Neural cell (in vitro differentiated cells): ENCODE measurements around the gene MYORG.

Experiments
- EZH2 ChIP-seq: fragments of 200-600, 300-800 bp; shearing (Covaris generic), sonication (generic); IDR thresholded peaks from 2 replicates; pipeline ENCODE4 v1.6.1; 2014; ENCODE audit warnings: antibody characterized with exemption, low read length, borderline replicate concordance, mild to moderate bottlenecking; ENCODE audit not compliant: insufficient read depth, poor library complexity, severe bottlenecking
- POLR2AphosphoS5 ChIP-seq: IDR thresholded peaks from 2 replicates; pipeline ENCODE4 v1.6.1; 2012
- TF ChIP-seq, protein P1 (sequence below): fragments of 450-650 bp; IDR thresholded peaks from 2 replicates; pipeline ENCODE4 v1.5.1; 2014; ENCODE audit warnings: antibody characterized with exemption, mild to moderate bottlenecking, moderate library complexity; ENCODE audit not compliant: poor library complexity, severe bottlenecking

- TF ChIP-seq, protein P1, sequence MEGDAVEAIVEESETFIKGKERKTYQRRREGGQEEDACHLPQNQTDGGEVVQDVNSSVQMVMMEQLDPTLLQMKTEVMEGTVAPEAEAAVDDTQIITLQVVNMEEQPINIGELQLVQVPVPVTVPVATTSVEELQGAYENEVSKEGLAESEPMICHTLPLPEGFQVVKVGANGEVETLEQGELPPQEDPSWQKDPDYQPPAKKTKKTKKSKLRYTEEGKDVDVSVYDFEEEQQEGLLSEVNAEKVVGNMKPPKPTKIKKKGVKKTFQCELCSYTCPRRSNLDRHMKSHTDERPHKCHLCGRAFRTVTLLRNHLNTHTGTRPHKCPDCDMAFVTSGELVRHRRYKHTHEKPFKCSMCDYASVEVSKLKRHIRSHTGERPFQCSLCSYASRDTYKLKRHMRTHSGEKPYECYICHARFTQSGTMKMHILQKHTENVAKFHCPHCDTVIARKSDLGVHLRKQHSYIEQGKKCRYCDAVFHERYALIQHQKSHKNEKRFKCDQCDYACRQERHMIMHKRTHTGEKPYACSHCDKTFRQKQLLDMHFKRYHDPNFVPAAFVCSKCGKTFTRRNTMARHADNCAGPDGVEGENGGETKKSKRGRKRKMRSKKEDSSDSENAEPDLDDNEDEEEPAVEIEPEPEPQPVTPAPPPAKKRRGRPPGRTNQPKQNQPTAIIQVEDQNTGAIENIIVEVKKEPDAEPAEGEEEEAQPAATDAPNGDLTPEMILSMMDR, result no peak
- TF ChIP-seq POLR2AphosphoS5 (no peak), EZH2 (no peak)
Measured at GRCh38 chr9:34328500-34328986, 48.2 kb downstream of the MYORG start.
